SW 1271 (cell line): ENCODE results near the gene IL19.
"Not testable (repeated sequence)": the region's sequence is repeated elsewhere in the genome, so short reads cannot be mapped to it uniquely, and the experiment has no call there.

Experiments used
- DNase-seq, 2 experiments: peaks; one replicate each; lab custom pipeline; 2025; lab: John Stamatoyannopoulos, UW

IL19 gene

DNA sequence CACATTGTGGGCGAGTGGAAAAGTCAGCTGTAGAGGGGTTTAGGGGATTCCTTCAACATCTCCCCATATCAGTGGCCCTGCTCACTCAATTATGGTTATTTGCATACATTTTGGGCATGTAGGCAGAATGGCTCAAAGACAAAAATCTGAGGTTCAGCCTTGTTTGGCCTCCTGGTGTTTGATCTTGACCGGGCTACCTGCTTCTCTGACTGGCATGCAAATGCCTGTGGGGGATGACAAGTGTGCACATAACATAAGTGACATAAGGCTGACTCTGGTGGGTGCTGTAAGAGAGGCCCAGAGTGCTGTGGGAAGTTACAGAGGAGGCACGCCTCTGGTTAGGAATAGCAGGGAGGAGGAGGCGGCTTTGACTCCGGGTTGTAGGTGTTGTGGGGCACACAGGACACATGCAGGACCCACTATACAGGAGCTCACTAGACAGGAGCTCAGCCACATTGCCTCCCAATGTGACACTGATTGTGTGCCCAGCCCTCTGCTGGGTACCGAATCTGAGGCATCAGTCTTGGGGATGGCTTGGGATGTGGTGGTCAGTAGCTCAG, 29.4 kb upstream of the IL19 start:
- no peak for DNase-seq

DNA sequence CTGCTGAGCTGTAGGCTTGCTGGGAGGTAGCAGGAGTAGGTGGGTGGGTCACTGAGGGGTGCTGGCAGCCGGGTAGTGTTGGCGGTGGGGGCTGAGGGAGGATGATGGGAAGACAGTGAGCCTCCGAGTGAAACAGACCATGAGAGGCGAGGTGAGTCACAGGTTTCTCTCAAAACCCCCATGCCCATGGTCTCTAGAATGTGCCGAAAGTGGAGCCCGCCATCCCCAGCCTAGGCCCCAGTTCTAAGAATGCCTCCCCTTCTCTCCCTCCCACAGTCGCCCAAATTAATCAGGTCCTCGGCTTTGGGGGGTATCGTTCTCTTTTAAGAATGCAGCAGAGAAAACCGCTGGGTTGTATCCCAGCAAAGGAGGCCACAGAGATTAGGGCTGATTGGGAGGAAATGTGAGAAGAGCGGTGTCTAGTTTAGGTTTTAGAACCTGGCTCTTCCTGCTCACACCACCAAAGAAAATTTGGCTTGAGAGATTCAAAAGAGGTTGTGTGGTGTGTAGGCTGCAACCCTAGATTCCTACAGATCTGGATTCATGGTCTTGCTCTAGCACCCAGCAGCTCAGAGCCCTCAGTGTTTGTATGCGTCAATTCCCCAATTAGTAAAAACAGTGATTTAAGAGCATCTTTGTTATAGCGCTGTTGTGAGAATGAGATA, 27.7 kb upstream of the IL19 start:
- no peak for DNase-seq

DNA sequence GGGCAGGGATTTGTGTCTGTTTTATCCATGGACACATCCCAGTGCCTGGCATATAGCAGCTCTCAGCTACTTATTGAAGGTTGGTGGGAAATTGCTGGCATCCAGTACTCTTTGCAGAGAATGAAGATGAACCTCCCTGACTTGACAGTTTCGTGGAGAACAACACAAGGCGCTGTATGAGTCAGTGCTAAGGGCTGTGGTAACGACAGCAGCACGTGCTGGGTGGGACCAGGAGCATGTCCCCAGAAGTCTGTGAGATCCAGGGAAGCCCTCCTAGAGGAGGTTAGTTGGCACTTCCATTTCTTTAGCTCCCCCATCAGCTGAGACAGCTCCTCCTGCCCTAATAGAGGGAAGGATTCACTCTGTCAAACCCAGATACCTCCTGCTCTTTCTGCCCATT, 25.9 kb upstream of the IL19 start:
- no peak for DNase-seq

DNA sequence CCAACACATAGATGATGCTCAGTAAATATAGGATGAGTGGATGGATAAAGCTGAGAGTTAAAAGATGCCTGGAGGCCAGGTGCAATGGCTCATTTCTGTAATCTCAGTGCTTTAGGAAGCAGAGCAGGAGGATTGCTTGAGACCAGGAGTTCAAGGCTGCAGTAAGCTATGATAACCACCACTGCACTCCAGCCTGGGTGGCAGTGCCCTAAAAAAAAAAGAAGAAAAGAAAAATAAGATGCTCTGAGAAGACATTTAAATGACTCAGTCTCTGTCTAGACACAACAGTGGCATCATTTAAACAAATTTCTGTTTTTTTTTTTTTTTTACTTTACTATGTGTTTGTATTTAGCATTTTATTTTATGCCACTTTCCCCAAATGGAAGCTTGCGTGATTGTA, 25.3 kb upstream of the IL19 start:
- DNase-seq, result no peak

DNA sequence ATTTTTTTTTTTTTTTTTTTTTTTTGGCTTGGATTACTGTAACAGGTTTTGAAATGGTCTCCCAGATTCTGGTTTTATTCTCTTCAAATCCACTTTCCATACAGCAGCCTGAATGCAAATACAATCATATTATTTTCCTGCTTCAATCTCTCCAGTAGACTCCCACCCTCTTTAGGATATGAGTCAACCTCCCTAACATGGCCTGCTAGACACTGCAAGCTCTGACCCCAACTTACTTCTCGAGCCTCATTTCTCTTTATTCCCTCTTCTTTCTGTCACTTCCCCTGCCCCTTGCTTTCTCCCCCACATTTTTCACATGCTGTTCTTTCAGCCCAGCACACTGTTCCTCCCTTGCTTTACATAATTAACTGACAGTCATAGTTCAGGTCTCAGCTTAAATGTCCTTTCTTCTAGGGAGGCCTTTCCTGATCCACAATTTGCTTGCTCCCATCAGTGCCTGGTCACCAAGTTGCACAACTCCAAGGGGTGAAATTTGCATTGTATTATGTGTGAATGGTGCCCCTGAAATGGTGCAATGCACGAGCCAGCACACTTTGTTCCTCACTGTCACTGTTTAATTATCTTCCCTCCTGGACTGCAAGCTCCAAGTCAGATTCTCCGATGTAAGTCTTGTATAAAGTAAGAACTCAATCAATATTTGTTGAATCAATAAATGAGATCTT, 22.1 kb upstream of the IL19 start:
- DNase-seq, result no peak

DNA sequence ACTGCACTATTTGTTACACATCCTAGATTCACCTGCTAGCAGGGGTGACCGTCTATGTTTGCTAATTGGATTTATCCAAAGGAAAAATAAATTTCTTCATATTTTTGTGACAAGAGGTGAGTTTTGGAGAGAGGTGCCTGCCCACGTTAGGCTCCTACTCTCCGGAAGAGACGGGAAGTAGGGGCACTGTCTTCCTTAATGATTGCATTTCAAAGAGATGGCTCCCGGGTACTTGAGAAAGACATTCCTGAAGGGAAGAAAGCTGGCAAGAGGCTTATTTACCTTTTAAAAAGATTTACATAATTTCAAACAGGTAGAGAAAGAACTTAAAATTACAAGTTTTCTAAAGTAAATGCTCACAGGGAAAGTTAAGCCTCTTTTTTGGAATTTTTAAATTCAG, 18.7 kb upstream of the IL19 start:
- DNase-seq, result no peak

DNA sequence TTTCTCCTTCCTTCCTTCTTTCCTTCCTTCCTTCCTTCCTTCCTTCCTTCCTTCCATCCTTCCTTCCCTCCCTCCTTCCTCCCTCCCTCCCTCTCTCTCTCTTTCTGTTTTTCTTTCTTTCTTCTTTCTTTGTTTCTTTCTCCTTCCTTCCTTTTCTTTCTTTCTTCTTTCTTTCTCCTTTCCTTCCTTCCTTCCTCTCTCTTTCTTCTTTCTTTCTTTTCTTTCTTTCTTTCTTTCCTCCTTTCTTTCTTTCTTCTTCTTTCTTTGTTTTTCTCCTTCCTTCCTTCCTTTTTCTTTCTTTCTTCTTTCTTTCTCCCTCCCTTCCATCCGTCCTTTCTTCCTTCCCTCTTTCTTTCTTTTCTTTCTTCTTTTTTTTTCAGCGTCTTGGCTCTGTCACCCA, 18.1 kb upstream of the IL19 start:
- no peak for DNase-seq

DNA sequence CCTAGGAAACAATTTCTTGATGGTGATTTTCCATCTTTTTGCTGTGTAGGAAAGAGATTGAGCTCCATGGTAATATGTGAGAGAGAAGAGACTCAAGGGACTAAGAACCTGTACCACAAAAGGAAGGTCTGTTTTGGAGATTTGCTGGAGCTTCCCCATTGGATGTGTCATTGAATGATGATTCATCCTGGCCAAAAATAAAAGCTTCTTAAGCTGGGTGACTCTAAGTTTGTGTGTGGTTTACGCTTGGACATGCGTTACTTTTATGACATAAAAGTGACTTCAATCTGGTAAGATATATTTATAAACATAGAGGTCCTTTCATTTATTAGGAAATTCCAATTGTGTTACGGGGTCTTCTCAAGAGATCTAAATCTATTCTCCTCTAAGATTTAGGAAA, 17.4 kb upstream of the IL19 start:
- no peak for DNase-seq

DNA sequence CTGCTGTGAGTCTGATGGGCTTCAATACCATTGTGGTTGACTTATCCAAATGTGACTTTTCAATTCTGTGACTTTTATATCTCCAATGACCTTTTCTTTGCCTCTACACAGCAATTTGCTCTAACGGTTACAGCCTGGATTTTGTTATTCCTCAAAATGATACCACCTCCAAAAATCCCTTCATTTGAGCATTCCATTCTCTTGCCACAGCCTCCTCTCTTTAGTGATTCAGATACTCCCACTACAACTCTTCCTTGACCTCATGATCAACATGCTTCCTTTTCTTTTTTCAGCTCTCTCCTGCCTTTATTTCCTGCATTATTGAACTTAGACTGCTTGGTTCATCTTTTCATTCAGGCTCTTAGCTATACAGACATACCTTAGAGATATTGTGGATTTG, 16.6 kb upstream of the IL19 start:
- no peak for DNase-seq

DNA sequence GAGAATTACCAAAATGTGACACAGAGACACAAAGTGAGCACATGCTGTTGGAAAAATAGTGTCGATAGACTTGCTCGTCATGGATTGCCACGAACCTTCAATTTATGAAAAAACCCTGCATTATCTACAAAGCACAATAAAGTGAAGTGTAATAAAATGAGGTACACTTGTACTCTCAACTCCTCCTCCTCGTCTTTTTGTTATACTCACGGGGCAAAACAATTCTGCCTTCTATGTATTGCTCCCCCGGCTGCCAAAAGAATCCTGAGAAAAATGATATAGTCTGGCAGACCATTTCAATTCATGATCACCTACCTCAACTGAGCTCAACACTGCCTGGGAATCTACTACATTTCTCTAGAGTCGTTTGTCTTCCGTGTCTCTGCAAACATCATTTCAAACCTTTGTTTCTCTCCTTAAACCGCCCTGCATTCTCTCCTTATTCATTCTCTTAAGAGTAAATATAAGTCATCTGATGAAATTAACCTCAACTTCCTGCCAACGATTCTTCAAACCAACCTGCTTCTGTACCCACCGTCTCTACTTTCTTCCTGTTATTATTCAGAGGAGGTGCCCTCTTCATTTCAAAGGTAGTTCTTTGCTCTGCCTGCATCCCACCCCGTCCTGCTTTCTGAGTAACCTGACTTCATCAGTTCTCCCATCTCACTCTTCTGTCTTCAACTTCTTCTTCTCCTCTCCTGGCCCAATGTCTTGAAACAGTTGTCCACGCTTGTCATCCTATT, 12.9 kb upstream of the IL19 start:
- no peak for DNase-seq

DNA sequence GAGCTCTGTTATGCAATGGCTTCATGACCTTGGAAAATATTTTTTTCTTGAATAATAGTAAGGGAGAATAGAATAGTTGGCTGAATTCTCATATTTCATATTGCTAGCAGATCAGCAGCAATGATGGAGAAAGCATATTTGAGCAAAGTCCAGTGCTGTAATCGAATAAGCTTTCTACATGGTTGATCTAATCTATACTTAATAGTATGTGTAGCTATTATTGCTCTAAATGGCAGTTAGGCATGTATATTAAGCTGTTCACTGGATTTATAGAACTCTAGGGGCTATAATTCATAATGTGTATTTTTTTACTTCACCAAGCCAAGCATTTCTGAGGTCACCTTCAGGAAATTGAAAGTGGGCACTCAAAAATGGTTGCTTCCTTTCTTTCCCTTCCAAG, 10.0 kb upstream of the IL19 start:
- no peak for DNase-seq

DNA sequence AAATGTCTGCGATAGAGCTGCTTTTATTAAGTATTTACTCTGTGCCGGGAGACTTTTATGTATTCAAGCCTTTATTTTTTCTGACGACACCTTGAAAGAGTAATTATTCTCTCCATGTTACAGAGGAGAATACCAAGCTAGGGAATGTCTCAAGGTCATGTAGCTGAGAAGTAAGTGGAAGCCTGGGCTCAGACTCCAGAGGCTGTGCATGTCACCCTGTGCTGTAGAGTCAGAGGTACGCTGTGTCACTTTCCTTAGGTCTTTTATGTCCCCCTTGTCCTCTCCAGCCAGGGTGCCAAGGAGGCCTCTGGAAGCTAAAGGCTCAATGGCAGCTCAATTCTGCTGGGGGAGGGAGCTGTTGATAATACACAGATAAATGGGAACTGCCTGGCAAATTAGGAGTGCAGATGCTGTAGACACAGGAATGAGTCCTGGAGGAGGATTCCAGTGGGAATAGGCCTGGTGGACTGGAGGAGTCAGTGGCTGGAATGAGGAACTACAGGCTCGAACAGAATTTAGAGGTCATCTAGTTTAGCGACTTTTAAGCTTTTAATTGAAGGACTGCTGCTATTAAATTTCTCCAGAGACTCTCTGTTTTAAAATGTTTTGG, 9.3 kb upstream of the IL19 start:
- DNase-seq, result no peak

DNA sequence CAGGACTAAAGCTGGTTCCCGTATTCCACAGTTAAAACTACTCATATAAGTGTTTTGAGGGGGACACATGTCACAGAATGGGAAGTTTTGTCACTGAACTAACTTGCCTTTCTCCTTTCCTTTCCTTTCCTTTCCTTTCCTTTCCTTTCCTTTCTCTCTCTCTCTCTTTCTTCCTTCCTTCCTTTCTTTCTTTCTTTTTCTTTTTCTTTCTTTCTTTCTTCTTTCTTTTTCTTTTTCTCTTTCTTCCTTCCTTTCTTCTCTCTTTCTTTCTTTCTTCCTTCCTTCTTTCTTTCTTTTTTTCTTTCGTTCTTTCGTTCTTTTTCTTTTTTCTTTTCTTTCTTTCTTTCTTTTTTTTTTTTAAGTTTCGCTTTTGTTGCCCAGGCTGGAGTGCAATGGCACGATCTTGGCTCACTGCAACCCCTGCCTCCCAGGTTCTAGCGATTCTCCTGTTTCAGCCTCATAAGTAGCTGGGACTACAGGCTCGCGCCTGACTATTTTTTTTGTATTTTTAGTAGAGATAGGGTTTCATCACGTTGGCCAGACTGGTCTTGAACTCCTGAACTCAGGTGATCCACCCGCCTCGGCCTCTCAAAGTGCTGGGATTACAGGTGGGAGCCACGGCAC, 7.7 kb upstream of the IL19 start:
- DNase-seq, result not testable (repeated sequence)

DNA sequence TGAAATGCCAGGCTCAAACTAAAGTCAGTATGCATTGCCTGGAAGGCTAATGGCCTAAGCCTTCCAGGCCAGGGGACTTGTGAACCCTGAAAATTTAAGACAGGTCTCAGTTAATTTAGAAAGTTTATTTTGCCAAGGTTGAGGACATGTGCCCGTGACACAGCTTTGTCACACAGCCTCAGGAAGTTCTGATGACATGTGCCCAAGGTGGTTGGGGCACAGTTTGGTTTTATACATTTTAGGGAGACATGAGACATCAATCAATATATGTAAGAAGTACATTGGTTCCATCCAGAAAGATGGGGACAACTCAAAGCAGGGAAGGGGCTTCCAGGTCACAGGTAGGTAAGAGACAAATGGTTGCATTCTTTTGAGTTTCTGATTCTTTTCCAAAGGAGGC, 4.8 kb upstream of the IL19 start:
- DNase-seq, result not testable (repeated sequence)

DNA sequence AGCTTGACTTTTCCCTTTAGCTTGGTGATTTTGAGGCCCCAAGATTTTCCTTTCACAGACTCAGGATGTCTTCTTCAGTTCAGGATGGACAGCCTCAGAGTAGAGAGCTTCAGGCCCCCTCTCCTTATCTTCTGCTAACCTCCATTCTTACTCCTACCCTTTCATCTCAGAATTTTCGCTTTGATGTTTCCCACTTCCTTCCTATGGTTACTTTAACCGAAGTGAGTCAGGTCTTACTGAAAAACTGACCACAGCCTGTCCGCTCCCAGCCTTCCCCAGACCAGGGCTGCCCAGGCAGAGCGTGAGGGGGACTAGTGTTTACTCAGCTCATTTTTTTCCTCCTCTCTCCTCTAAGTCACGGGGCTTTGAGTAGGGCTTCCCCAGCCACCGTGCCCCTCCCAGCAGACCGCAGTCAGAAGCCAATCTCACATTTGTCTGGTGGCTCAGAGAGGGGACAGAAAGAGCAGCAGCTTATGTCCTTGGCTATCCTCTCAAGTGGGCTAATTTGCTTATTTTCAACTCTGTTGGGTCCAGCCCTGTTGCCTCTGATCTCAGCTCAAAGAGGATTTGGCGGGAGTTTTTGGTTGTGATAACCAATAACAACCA, 4.2 kb upstream of the IL19 start:
- no peak for DNase-seq

DNA sequence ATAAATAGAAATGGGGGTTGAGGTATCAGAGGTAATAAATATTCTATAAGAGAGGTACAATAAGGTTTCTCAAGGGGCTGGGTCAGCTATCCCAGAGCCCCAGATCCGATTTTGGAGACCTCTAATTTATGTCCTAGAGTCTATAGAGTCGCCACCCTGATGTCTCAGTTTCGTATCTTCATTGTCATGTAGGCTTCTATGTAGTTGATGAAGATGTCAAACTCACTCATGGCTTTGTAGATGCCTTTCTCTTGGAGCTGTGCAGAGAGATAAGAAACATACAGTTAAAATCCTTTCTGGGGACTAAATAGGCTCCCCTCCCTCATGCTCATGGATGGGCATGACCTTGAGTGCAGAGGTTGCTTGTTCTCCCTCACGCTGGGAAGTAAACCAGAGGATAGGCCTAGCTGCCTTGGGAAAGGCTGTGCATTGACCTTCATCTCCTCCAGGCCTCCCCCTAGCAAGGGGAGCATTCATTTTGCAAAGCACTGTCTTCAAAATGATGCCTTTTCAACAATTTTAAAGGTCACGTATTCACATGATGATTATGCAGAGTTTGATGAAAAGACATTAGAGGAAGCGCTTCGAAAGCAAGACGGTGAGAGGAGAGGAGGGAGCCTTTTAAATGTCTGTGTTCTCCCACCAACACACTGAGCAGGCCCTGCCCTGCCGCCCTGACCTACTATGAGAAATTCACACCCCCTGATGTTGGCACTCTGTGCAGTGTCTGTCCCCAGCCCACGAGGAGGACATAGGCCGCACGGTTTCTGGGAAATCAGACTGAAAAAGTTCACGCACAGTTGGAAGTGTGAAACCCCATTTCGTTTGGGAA, 1.9 kb upstream of the IL19 start:
- no peak for DNase-seq

DNA sequence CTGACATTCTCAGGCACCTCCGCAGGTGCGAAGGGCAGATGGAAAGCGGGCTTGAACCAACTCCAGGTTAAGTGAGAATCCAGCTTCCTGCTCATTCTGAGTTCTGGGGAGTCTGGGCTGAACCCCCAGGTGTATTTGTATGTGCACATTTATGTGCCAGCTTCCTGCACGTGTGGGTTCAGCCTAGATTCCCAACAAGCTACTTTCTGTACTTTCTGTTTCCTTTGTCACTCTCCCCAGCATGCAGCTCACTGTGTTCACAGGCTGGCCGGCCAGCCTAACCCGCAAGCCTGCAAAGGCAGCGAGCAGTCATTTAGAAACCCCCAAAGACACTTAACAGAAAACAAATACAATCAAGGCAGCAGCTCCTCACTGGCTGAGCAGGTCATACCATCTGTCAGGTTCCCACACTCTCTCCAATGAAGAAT, 1.3 kb upstream of the IL19 start:
- no peak for DNase-seq

DNA sequence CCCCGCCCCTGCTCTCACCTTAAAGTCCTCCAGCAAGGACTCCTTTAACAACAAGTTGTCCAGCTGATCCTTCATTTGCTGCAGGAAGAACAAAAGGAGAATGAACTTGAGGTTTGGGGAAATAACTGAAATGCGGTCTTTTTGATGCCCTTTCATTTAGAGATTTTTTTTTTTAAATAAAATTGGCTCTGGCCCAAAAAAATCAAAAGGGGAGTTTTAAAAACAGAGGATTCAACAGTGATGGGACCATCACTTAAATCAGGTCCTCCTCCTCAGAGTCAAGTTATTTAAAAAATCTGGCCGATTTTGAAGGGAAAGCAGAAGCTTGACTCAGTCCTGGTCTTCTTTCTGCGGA, 742 bp downstream of the IL19 start:
- no peak for DNase-seq

DNA sequence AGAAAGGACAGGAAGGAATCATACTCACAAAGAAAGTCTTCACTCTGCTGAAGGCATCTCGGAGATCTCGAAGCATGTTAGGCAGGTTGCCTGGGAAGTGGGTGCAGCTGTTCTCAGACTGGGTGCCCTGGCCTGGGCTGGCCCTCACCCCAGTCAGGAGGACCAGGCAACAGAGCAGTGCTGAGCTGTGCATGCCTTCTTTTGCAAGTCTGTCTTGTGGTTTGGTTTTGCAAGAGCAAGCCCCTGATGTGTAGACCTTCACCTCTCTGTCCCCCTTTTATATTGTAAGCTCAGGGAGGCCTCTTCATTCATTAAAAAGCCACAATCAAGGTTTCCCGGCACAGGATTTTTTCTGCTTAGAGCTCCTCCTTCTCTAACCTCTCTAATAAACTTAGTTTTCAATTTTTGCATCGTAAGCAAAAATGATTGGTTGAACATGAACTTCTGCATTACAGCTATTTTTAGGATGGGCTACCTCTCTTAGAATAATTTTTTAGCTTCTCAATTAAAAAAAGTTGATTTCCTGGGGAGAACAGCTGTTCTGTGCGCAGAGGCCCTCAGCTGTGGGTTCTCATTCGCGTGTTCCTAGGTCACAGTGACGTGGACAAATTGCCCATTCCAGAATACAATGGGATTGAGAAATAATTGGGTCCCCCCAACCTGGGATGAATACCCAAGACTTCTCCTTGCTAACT, 1.8 kb downstream of the IL19 start, which contains the start of gene IL10:
IL10 (minus strand) TSS at position 252 of the 695 bp plus-strand sequence; CDS start at position 193, 59 bp downstream.
- no peak for DNase-seq

DNA sequence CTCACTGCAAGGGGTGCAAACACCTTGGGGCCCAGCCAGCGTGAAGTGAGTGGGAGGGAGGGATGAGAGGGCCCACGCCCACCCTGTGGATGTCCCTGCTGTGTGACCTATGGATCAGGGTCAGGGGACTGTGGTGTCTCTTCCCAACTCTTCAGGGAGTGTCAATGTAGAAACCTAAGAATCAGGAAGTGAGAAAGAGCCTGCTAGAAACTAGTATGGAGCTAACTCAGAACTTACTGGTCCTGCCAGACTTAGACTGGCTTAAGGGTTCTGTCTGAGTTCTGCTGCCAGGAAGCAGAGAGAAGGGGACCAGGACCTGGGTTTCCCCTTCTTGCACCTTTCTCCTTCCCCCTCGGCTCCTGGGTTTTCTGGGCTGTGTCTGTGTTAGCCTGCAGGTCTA, 3.5 kb downstream of the IL19 start:
- DNase-seq, result no peak
